ENCODE data around the gene PPT1. TPM values are rescaled to one million over a fixed set of nuclear protein-coding genes. Genes with fewer than 3 reads are reported as not detected.
A peak's percentile ranks its signal among the peaks of the same experiment; 100 is the strongest.

PPT1 gene
- total RNA-seq, 1 experiment from 2014 or later: 46.8 TPM

DNA sequence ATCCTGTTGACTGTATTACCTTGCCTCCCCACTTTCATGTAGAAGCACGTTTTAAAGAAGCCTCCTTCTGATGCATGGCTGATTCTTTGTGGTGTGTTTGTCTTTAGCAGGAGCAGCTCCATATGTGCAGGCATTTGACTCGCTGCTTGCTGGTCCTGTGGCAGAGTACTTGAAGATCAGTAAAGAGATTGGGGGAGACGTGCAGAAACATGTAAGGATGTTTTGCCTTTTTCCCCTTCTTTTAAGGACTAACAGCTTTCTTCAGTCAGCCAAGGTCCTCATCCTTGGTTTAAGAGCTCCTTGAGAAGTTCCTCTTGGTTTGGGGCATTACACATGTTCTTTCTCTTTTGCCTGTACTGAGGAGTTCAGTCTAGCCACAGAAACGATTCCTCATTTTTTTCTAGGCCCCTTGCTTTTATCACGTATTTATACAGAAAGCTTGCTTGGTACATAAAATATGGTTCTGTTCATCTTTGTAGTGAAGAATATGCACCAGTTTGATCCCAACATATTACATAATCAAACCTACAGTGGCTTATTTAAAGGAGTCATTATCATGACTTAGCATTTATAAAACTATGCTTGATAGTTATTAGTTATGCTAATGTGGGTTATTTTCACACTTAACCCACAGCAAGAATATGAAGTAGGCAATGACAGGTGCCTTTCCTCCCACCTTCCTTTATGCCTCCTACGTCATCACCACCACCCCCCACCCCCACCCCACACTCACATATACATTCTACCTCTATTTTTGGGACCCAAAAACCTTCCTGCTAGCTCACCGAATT is 36.9 kb downstream of the PPT1 start:
- Histone ChIP-seq H3K27ac (ENCODE audit: low read depth, low read length) (no peak overlapping the region), H3K36me3 (ENCODE audit: control insufficient read depth in 1 of 2, insufficient read depth in 2 of 2, low read length in 2 of 2) (peaks cover 41 to 46% of the 10 kb centered on the region in 2 experiments), H3K4me3 (replicated peaks in 1 of 2; ENCODE audit: low read depth in 1 of 2, low read length in 2 of 2) (no peak overlapping the region), H3K27me3 (ENCODE audit: insufficient read depth, low read length) (no peaks in the 10 kb centered on the region), H3K9me3 (ENCODE audit: control insufficient read depth in 1 of 2, insufficient read depth in 1 of 2, low read depth in 1 of 2, low read length in 2 of 2) (no peaks in the 10 kb centered on the region), H3K9me2 (ENCODE audit: insufficient read depth) (no peaks in the 10 kb centered on the region), H3K79me2 (ENCODE audit: insufficient read depth, low read length) (peaks cover 52% of the 10 kb centered on the region), H3K4me1 (ENCODE audit: control insufficient read depth in 1 of 2, insufficient read depth in 2 of 2, low read length in 2 of 2) (no peaks in the 10 kb centered on the region), H4K20me1 (ENCODE audit: insufficient read depth) (0 out of 2 replicates have a peak, but pooled peaks cover 9% of the 10 kb centered on the region), H3K9ac (ENCODE audit: low read length) (no peak overlapping the region), H3K4me2 (ENCODE audit: low read length) (no peak overlapping the region), H2AFZ (ENCODE audit: low read depth, low read length, poor library complexity, severe bottlenecking) (no peak overlapping the region)
- RAD21 ChIA-PET (ENCODE audit: low non-redundant PET in 1 of 2, low total read pairs in 2 of 2, uncharacterized antibody in 2 of 2, unreplicated experiment in 2 of 2): no interaction called here
- intact Hi-C loops (cut with micrococcal nuclease): no loop called here
- ATAC-seq: no peak
- TF ChIP-seq JUND (IDR thresholded peaks at IDR 0.05) (no peak), POLR2AphosphoS5 (IDR thresholded peaks at IDR 0.05; ENCODE audit: low read depth, low read length) (no peak)
- POLR2A ChIA-PET: no interaction called here
- BruUV-seq (replicated peaks): no TSS peak
- DNase-seq (ENCODE audit: low read depth, low spot score): no peak
- CTCF ChIA-PET: interaction anchor here (0.9 to 1.4 kb wide), 3 partner anchors 17 to 278 kb away, joined by 3 read pairs; no protein-coding TSS in a partner anchor

DNA sequence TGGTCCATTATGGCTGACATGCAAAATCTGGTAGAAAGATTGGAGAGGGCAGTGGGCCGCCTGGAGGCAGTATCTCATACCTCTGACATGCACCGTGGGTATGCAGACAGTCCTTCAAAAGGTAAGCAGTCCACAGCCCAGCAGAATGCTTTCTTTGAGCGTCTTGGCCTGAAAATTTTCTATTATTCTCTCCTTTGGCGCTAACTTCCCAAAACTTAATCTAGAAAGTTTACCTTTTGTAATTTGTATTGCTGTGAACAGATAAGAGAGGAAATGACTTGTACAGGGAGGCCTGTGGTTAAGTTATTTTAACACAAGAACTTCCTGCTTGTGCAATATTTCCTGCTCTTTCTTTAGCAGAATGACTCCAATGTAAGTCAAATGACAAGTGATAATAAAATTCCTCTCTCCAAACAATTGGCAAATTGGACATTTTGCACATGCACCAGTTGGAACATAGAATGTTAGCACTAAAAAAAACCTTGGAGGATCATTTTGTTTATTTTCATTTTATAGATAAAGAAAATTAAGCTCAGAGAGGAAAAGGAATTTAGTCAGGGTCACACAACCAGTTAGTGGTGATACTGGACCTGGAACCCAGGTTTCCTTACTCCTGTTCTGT is 37.6 kb downstream of the PPT1 start:
- CTCF ChIA-PET: interaction anchor here (0.9 to 1.4 kb wide), 2 partner anchors 17 to 279 kb away, joined by 3 read pairs; no protein-coding TSS in a partner anchor
- Histone ChIP-seq H3K79me2 (ENCODE audit: insufficient read depth, low read length) (peaks cover 59% of the 10 kb centered on the region), H3K27me3 (ENCODE audit: insufficient read depth, low read length) (no peaks in the 10 kb centered on the region), H2AFZ (ENCODE audit: low read depth, low read length, poor library complexity, severe bottlenecking) (no peak overlapping the region), H4K20me1 (ENCODE audit: insufficient read depth) (0 out of 2 replicates have a peak, but pooled peaks cover 9% of the 10 kb centered on the region), H3K4me3 (replicated peaks in 1 of 2; ENCODE audit: low read depth in 1 of 2, low read length in 2 of 2) (no peak overlapping the region), H3K4me1 (ENCODE audit: control insufficient read depth in 1 of 2, insufficient read depth in 2 of 2, low read length in 2 of 2) (no peaks in the 10 kb centered on the region), H3K27ac (ENCODE audit: low read depth, low read length) (no peak overlapping the region), H3K9me2 (ENCODE audit: insufficient read depth) (no peaks in the 10 kb centered on the region), H3K36me3 (ENCODE audit: control insufficient read depth in 1 of 2, insufficient read depth in 2 of 2, low read length in 2 of 2) (peaks cover 35 to 39% of the 10 kb centered on the region in 2 experiments), H3K9ac (ENCODE audit: low read length) (no peak overlapping the region), H3K9me3 (ENCODE audit: control insufficient read depth in 1 of 2, insufficient read depth in 1 of 2, low read depth in 1 of 2, low read length in 2 of 2) (no peaks in the 10 kb centered on the region), H3K4me2 (ENCODE audit: low read length) (no peak overlapping the region)
- intact Hi-C loops (cut with micrococcal nuclease): no loop called here
- DNase-seq (ENCODE audit: low read depth, low spot score) (no peak), ATAC-seq (no peak)
- TF ChIP-seq CEBPB (IDR thresholded peaks at IDR 0.05; ENCODE audit: low read depth) (peak; percentile 32; the same call in 1 of the 2 replicates), SRF (IDR thresholded peaks at IDR 0.05; ENCODE audit: low read depth) (no peak), ELF1 (IDR thresholded peaks at IDR 0.05; ENCODE audit: borderline replicate concordance, low read depth) (no peak)
- POLR2A ChIA-PET: no interaction called here
- BruUV-seq (replicated peaks): no TSS peak
- RAD21 ChIA-PET (ENCODE audit: low non-redundant PET in 1 of 2, low total read pairs in 2 of 2, uncharacterized antibody in 2 of 2, unreplicated experiment in 2 of 2): no interaction called here

Data from HCT116 (cell line).